Occipital lobe (tissue), 2 donors: Measurements from ENCODE around the gene SCNN1B. TPM values are rescaled to one million over a fixed set of nuclear protein-coding genes. Genes with fewer than 3 reads are reported as not detected.
"Not testable (repeated sequence)": the region's sequence is repeated elsewhere in the genome, so short reads cannot be mapped to it uniquely, and the experiment has no call there.

Source experiments
- DNase-seq: peaks from one replicate; lab custom pipeline; 2025; lab: John Stamatoyannopoulos, UW
- total RNA-seq: library from RNA; depleted of rRNA; stranded (reverse); fragments of >200 nt; gene quantifications from one replicate; pipeline ENCODE4 v1.2.3, GENCODE V29; 2014

SCNN1B gene
- total RNA-seq, 1 donor from 2014 or later, result not detected

GRCh38 chr16:23353440-23353839, 51.3 kb downstream of the SCNN1B start:
- DNase-seq, result no peak

GRCh38 chr16:23354246-23354645, 52.1 kb downstream of the SCNN1B start:
- no peak for DNase-seq

GRCh38 chr16:23355106-23355670, 53.1 kb downstream of the SCNN1B start:
- no peak for DNase-seq

- no peak for DNase-seq
Observed at GRCh38 chr16:23356941-23357340, 54.8 kb downstream of the SCNN1B start.

GRCh38 chr16:23357761-23358290, 55.7 kb downstream of the SCNN1B start:
- no peak for DNase-seq

GRCh38 chr16:23359092-23359760, 57.1 kb downstream of the SCNN1B start:
- no peak for DNase-seq

GRCh38 chr16:23362460-23363317, 60.6 kb downstream of the SCNN1B start:
- no peak for DNase-seq

GRCh38 chr16:23365602-23366240, 63.6 kb downstream of the SCNN1B start:
- no peak for DNase-seq

- DNase-seq, result not testable (repeated sequence)
Observed at GRCh38 chr16:23366341-23366740, 64.2 kb downstream of the SCNN1B start.

GRCh38 chr16:23367564-23367963, 65.5 kb downstream of the SCNN1B start:
- DNase-seq, result no peak

- DNase-seq, result no peak
Observed at GRCh38 chr16:23367988-23368387, 65.9 kb downstream of the SCNN1B start.

GRCh38 chr16:23368469-23368868, 66.4 kb downstream of the SCNN1B start:
- DNase-seq, result no peak

- no peak for DNase-seq
Observed at GRCh38 chr16:23369416-23369815, 67.3 kb downstream of the SCNN1B start.

- no peak for DNase-seq
Observed at GRCh38 chr16:23371368-23371767, 69.3 kb downstream of the SCNN1B start.

- no peak for DNase-seq
Observed at GRCh38 chr16:23373436-23374219, 71.5 kb downstream of the SCNN1B start.

GRCh38 chr16:23374721-23375510, 72.8 kb downstream of the SCNN1B start:
- DNase-seq, result no peak

GRCh38 chr16:23375643-23376042, 73.5 kb downstream of the SCNN1B start:
- DNase-seq, result no peak

GRCh38 chr16:23377071-23377931, 75.2 kb downstream of the SCNN1B start:
- DNase-seq, result no peak

GRCh38 chr16:23378256-23378655, 76.2 kb downstream of the SCNN1B start:
- DNase-seq, result no peak
